SK-N-SH (cell line): ENCODE measurements around the gene SULT2B1. TPM values are rescaled to one million over a fixed set of nuclear protein-coding genes. Genes with fewer than 3 reads are reported as not detected.

ENCODE experiments used
- CTCF ChIA-PET: fragments of 300-600, 350-600 bp; formaldehyde crosslinking; extraction: SDS; loops from one replicate; lab custom pipeline; 2021; lab: Yijun Ruan, JAX
- POLR2A ChIA-PET: fragments of 350-600 bp; sonication (Branson Sonifier 250); formaldehyde crosslinking; extraction: SDS; loops from one replicate; lab custom pipeline; 2020; ENCODE audit warnings: antibody characterized with exemption, inconsistent platforms; lab: Yijun Ruan, JAX
- DNase-seq: peaks from one replicate; pipeline ENCODE4 v3.0.0; 2012
- H2AFZ ChIP-seq: fragments of 200-600 bp; sonication (generic); 2 replicates; pipeline ENCODE4 v1.8.1; 2016; ENCODE audit warnings: antibody characterized with exemption, mild to moderate bottlenecking, low read depth
- H3F3A ChIP-seq: fragments of 200-600 bp; sonication (generic); replicated peaks from 2 replicates; pipeline ENCODE3; 2016; ENCODE audit warnings: antibody characterized with exemption, mild to moderate bottlenecking; ENCODE audit not compliant: insufficient read depth
- H3K27ac ChIP-seq, 2 experiments: fragments of 200-500 bp in 1 of 2; fragments of 200-600 bp in 1 of 2; sonication (Bioruptor generic) in 1 of 2; sonication (generic), shearing (Covaris generic) in 1 of 2; 2 replicates each; pipeline versions ENCODE4 v1.5.1 to v1.6.1; 2014 to 2016; ENCODE audit warnings: low read depth in 2 of 2, inconsistent platforms in 1 of 2, low read length in 1 of 2, mild to moderate bottlenecking in 1 of 2, mixed read lengths in 1 of 2
- H3K27me3 ChIP-seq: fragments of 200-600 bp; sonication (generic), shearing (Covaris generic); 2 replicates; pipeline ENCODE4 v1.6.1; 2016; ENCODE audit warnings: mixed run types; ENCODE audit not compliant: insufficient read depth
- H3K36me3 ChIP-seq, 2 experiments: fragments of 200-500 bp in 1 of 2; fragments of 200-600 bp in 1 of 2; sonication (Bioruptor generic) in 1 of 2; sonication (generic) in 1 of 2; replicated peaks in 1 of 2; 2 replicates each; pipeline versions ENCODE3 to v1.5.1; 2014 to 2016; ENCODE audit warnings: low read length in 1 of 2, mild to moderate bottlenecking in 1 of 2; ENCODE audit not compliant: insufficient read depth in 2 of 2, control insufficient read depth in 1 of 2
- H3K4me1 ChIP-seq, 2 experiments: fragments of 200-500 bp in 1 of 2; fragments of 200-600 bp in 1 of 2; sonication (Bioruptor generic) in 1 of 2; sonication (generic), shearing (Covaris generic) in 1 of 2; 2 replicates each; pipeline versions ENCODE4 v1.5.1 to v1.6.1; 2014 to 2016; ENCODE audit warnings: low read depth in 1 of 2, low read length in 1 of 2, mixed run types in 1 of 2; ENCODE audit not compliant: insufficient read depth in 2 of 2, control insufficient read depth in 1 of 2
- H3K4me2 ChIP-seq: fragments of 200-600 bp; sonication (generic), shearing (Covaris generic); 2 replicates; pipeline ENCODE4 v1.6.1; 2017; ENCODE audit warnings: mixed run types
- H3K4me3 ChIP-seq, 2 experiments: fragments of 200-500 bp in 1 of 2; fragments of 200-600 bp in 1 of 2; sonication (Bioruptor generic) in 1 of 2; sonication (generic), shearing (Covaris generic) in 1 of 2; 2 replicates each; pipeline versions ENCODE4 v1.5.1 to v1.8.1; 2014 to 2016; ENCODE audit warnings: low read depth in 2 of 2, inconsistent platforms in 1 of 2, low read length in 1 of 2, mild to moderate bottlenecking in 1 of 2, mixed read lengths in 1 of 2, moderate library complexity in 1 of 2
- H3K79me2 ChIP-seq: fragments of 200-600 bp; sonication (generic); 2 replicates; pipeline ENCODE4 v1.8.1; 2017; ENCODE audit warnings: mild to moderate bottlenecking; ENCODE audit not compliant: insufficient read depth
- H3K9ac ChIP-seq: fragments of 200-600 bp; sonication (generic); 2 replicates; pipeline ENCODE4 v1.6.1; 2017; ENCODE audit warnings: mixed run types
- H3K9me2 ChIP-seq: fragments of 200-600 bp; sonication (generic); 2 replicates; pipeline ENCODE4 v1.6.1; 2017; ENCODE audit warnings: mixed run types
- H3K9me3 ChIP-seq: fragments of 200-600 bp; sonication (generic); 2 replicates; pipeline ENCODE4 v1.6.1; 2017; ENCODE audit warnings: mixed run types, mild to moderate bottlenecking, moderate library complexity
- H4K20me1 ChIP-seq: fragments of 200-600 bp; sonication (generic); 2 replicates; pipeline ENCODE4 v1.6.1; 2017; ENCODE audit warnings: mild to moderate bottlenecking, mixed run types; ENCODE audit not compliant: insufficient read depth
- CHD2 ChIP-seq: fragments of 150-350 bp; IDR thresholded peaks from 2 replicates; pipeline ENCODE4 v1.6.1; 2018; ENCODE audit warnings: low read length; ENCODE audit not compliant: partially characterized antibody
- ELF1 ChIP-seq: IDR thresholded peaks from 2 replicates; pipeline ENCODE4 v1.4.0; 2012
- EP300 ChIP-seq, 2 experiments: IDR thresholded peaks; 2 replicates each; pipeline versions ENCODE4 v1.4.0 to v1.6.1; 2012; ENCODE audit warnings: borderline replicate concordance in 1 of 2, low read depth in 1 of 2, low read length in 1 of 2
- EZH2phosphoT487 ChIP-seq: fragments of 200-600 bp; sonication (generic); IDR thresholded peaks from 2 replicates; pipeline ENCODE4 v1.6.1; 2017; ENCODE audit warnings: low read depth, mixed run types, mild to moderate bottlenecking, antibody characterized with exemption, moderate library complexity, borderline replicate concordance
- FOXJ3 ChIP-seq: sonication (generic); formaldehyde crosslinking; IDR thresholded peaks from 2 replicates; pipeline ENCODE4 v1.5.1; 2020; ENCODE audit warnings: mild to moderate bottlenecking, missing genetic modification reagents
- GABPA ChIP-seq: IDR thresholded peaks from 2 replicates; pipeline ENCODE4 v1.4.0; 2012; ENCODE audit warnings: low read depth, mild to moderate bottlenecking
- GATA2 ChIP-seq: sonication (generic); formaldehyde crosslinking; IDR thresholded peaks from 2 replicates; pipeline ENCODE4 v1.5.0; 2020; ENCODE audit warnings: mild to moderate bottlenecking, missing genetic modification reagents
- JUND ChIP-seq: IDR thresholded peaks from 2 replicates; pipeline ENCODE4 v1.4.0; 2012
- NRF1 ChIP-seq: IDR thresholded peaks from 2 replicates; pipeline ENCODE4 v1.6.1; 2012; ENCODE audit warnings: low read depth, mild to moderate bottlenecking, low read length
- RFX5 ChIP-seq: IDR thresholded peaks from 2 replicates; pipeline ENCODE4 v1.6.1; 2012; ENCODE audit warnings: mild to moderate bottlenecking, improper control_type of control experiment, low read length
- RXRA ChIP-seq: IDR thresholded peaks from 2 replicates; pipeline ENCODE4 v1.4.0; 2012; ENCODE audit warnings: low read depth, mild to moderate bottlenecking, borderline replicate concordance
- SMC3 ChIP-seq: IDR thresholded peaks from 2 replicates; pipeline ENCODE4 v1.6.1; 2012; ENCODE audit warnings: low read depth, low read length, improper control_type of control experiment
- TAF1 ChIP-seq: IDR thresholded peaks from 2 replicates; pipeline ENCODE4 v1.6.1; 2012; ENCODE audit warnings: low read depth, mild to moderate bottlenecking, low read length, moderate library complexity, borderline replicate concordance
- TCF12 ChIP-seq: IDR thresholded peaks from 2 replicates; pipeline ENCODE4 v1.4.0; 2012
- YY1 ChIP-seq: IDR thresholded peaks from 2 replicates; pipeline ENCODE4 v1.4.0; 2012; ENCODE audit warnings: low read depth, mild to moderate bottlenecking
- WGBS: methylation state at CpG from one replicate; pipeline ENCODE4 v1.1.6; 2017; ENCODE audit warnings: low lambda C conversion rate; 5-methylcytosine and 5-hydroxymethylcytosine counted together
- polyA plus RNA-seq, 3 experiments: library from polyadenylated mRNA; depleted of rRNA; stranded (reverse); fragments of >200 nt; gene quantifications; 2 replicates each; pipeline ENCODE4 v1.2.3, GENCODE V29; 2012
- TF ChIP-seq, protein P1 (sequence below): fragments of 200-600 bp; sonication (generic); IDR thresholded peaks from 2 replicates; pipeline ENCODE4 v1.6.1; 2017; ENCODE audit warnings: antibody characterized with exemption, mild to moderate bottlenecking, moderate library complexity
- TF ChIP-seq, protein P2 (sequence below): fragments of 150-350 bp; IDR thresholded peaks from 2 replicates; pipeline ENCODE4 v1.6.1; 2016; ENCODE audit warnings: mild to moderate bottlenecking, low read depth, low read length
- TF ChIP-seq, protein P3 (sequence below): IDR thresholded peaks from 2 replicates; pipeline ENCODE4 v1.6.1; 2012; ENCODE audit warnings: mild to moderate bottlenecking, low read depth, low read length, moderate library complexity
- TF ChIP-seq, protein P4 (sequence below): fragments of 150-350 bp; IDR thresholded peaks from 2 replicates; pipeline ENCODE4 v1.6.1; 2017; ENCODE audit warnings: antibody characterized with exemption, low read length, low read depth, borderline replicate concordance

SULT2B1 gene
- polyA plus RNA-seq, 1 of the 3 experiments (the other 2 are of a cell fraction), result 0.92 TPM

DNA sequence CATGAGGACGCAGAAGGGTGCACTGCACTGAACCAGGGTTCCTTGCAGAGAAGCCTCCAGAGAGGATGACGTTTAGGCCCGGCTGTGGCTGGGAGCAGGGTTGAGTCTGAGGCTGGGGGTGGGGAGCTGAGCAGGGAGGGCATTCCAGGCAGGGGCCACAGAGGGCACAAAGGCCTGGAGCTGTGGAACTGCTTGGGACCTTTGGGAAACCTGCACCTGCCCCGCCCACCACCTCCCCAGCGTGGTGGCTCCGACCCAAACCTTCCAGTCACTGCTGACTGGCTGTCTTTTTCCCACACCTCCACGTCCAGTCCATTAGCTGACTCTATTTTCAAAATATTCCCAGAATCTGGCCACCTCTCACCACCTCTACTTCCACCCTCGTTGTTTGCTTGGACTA, 35.4 kb upstream of the SULT2B1 start:
- Histone ChIP-seq H3K9me3 (no peaks in the 10 kb centered on the region), H2AFZ (no peak overlapping the region), H3K36me3 (no peaks in the 10 kb centered on the region), H4K20me1 (no peaks in the 10 kb centered on the region), H3K9me2 (no peaks in the 10 kb centered on the region), H3K4me3 (no peak overlapping the region), H3K27me3 (no peaks in the 10 kb centered on the region), H3K79me2 (no peaks in the 10 kb centered on the region), H3K4me1 (peaks cover 0 to 15% of the 10 kb centered on the region in 2 experiments; a peak in 1 of 4 replicates), H3K4me2 (no peak overlapping the region), H3K9ac (no peak overlapping the region), H3K27ac (no peak overlapping the region), H3F3A (peaks cover 11% of the 10 kb centered on the region)
- ChIA-PET CTCF (interaction anchor here (1.1 to 1.2 kb wide), 3 partner anchors 10 to 68 kb away, joined by 3 to 6 read pairs (median 3); no protein-coding TSS in a partner anchor), POLR2A (no interaction called here)
- whole genome bisulfite sequencing, result 84% methylated on average over 8 of the region's 8 CpGs
- DNase-seq, result no peak
- no peak for TF ChIP-seq CHD2
- no peak for TF ChIP-seq EZH2phosphoT487
- no peak for TF ChIP-seq SMC3
- no peak for TF ChIP-seq FOXJ3 (CRISPR knock-in tag)
- TF ChIP-seq, protein P1, sequence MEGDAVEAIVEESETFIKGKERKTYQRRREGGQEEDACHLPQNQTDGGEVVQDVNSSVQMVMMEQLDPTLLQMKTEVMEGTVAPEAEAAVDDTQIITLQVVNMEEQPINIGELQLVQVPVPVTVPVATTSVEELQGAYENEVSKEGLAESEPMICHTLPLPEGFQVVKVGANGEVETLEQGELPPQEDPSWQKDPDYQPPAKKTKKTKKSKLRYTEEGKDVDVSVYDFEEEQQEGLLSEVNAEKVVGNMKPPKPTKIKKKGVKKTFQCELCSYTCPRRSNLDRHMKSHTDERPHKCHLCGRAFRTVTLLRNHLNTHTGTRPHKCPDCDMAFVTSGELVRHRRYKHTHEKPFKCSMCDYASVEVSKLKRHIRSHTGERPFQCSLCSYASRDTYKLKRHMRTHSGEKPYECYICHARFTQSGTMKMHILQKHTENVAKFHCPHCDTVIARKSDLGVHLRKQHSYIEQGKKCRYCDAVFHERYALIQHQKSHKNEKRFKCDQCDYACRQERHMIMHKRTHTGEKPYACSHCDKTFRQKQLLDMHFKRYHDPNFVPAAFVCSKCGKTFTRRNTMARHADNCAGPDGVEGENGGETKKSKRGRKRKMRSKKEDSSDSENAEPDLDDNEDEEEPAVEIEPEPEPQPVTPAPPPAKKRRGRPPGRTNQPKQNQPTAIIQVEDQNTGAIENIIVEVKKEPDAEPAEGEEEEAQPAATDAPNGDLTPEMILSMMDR, result no peak
- TF ChIP-seq NRF1, result no peak
- TF ChIP-seq, protein P2, sequence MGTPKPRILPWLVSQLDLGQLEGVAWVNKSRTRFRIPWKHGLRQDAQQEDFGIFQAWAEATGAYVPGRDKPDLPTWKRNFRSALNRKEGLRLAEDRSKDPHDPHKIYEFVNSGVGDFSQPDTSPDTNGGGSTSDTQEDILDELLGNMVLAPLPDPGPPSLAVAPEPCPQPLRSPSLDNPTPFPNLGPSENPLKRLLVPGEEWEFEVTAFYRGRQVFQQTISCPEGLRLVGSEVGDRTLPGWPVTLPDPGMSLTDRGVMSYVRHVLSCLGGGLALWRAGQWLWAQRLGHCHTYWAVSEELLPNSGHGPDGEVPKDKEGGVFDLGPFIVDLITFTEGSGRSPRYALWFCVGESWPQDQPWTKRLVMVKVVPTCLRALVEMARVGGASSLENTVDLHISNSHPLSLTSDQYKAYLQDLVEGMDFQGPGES, result no peak

DNA sequence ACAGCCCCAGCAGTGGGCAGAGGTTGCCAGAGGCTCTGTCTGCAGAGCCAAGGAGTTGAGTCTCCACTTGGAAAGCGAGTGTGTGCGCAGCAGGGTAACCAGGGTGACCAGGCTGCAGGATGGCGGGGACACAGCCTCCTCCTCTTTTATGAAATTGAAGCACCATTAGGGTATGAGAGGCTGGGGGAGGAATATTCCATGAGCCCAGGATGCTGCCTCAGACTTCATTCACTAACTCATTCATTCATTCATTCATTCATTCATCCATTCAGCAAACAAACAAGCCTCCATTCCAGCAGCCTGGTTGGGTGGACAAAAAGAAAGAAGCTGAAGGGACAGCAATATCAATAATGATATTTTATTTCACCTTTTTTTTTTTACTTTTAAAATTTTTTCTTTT, 33.8 kb upstream of the SULT2B1 start:
- Histone ChIP-seq H3K9ac (no peak overlapping the region), H3K4me3 (no peak overlapping the region), H3K36me3 (no peaks in the 10 kb centered on the region), H3K4me1 (peaks cover 0 to 5% of the 10 kb centered on the region in 2 experiments; a peak in 1 of 4 replicates), H3K4me2 (no peak overlapping the region), H3K27me3 (no peaks in the 10 kb centered on the region), H3F3A (peaks cover under 1% of the 10 kb centered on the region), H3K9me3 (no peaks in the 10 kb centered on the region), H4K20me1 (no peaks in the 10 kb centered on the region), H3K27ac (no peak overlapping the region), H3K79me2 (no peaks in the 10 kb centered on the region), H3K9me2 (no peaks in the 10 kb centered on the region), H2AFZ (no peak overlapping the region)
- ChIA-PET POLR2A (no interaction called here), CTCF (interaction anchor here (1.5 kb wide), 1 partner anchor 66 kb away, joined by 4 read pairs; no protein-coding TSS in a partner anchor)
- WGBS, result 90% methylated on average over 3 of the region's 3 CpGs
- no peak for DNase-seq
- no peak for TF ChIP-seq RXRA
- TF ChIP-seq RFX5, result no peak
- TF ChIP-seq ELF1, result no peak
- TF ChIP-seq NRF1, result no peak
- TF ChIP-seq YY1, result no peak
- TF ChIP-seq, protein P2, result no peak
- TF ChIP-seq GABPA, result no peak
- no peak for TF ChIP-seq CHD2
- TF ChIP-seq EP300 (IDR thresholded peaks at IDR 0.05; ENCODE audit: borderline replicate concordance in 1 of 2, low read depth in 1 of 2, low read length in 1 of 2), result no peak
- TF ChIP-seq, protein P3, sequence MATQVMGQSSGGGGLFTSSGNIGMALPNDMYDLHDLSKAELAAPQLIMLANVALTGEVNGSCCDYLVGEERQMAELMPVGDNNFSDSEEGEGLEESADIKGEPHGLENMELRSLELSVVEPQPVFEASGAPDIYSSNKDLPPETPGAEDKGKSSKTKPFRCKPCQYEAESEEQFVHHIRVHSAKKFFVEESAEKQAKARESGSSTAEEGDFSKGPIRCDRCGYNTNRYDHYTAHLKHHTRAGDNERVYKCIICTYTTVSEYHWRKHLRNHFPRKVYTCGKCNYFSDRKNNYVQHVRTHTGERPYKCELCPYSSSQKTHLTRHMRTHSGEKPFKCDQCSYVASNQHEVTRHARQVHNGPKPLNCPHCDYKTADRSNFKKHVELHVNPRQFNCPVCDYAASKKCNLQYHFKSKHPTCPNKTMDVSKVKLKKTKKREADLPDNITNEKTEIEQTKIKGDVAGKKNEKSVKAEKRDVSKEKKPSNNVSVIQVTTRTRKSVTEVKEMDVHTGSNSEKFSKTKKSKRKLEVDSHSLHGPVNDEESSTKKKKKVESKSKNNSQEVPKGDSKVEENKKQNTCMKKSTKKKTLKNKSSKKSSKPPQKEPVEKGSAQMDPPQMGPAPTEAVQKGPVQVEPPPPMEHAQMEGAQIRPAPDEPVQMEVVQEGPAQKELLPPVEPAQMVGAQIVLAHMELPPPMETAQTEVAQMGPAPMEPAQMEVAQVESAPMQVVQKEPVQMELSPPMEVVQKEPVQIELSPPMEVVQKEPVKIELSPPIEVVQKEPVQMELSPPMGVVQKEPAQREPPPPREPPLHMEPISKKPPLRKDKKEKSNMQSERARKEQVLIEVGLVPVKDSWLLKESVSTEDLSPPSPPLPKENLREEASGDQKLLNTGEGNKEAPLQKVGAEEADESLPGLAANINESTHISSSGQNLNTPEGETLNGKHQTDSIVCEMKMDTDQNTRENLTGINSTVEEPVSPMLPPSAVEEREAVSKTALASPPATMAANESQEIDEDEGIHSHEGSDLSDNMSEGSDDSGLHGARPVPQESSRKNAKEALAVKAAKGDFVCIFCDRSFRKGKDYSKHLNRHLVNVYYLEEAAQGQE, result no peak
- no peak for TF ChIP-seq TAF1
- TF ChIP-seq, protein P4, sequence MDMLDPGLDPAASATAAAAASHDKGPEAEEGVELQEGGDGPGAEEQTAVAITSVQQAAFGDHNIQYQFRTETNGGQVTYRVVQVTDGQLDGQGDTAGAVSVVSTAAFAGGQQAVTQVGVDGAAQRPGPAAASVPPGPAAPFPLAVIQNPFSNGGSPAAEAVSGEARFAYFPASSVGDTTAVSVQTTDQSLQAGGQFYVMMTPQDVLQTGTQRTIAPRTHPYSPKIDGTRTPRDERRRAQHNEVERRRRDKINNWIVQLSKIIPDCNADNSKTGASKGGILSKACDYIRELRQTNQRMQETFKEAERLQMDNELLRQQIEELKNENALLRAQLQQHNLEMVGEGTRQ, result no peak
- TF ChIP-seq GATA2 (CRISPR knock-in tag), result no peak
- no peak for TF ChIP-seq TCF12
- no peak for TF ChIP-seq SMC3
- TF ChIP-seq FOXJ3 (CRISPR knock-in tag), result no peak
- no peak for TF ChIP-seq JUND
